Endothelial cell of umbilical vein (primary cell): Measurements from ENCODE around the gene ATP6V1E1.

Experiments
- CTCF ChIP-seq, 2 donors: IDR thresholded peaks; 1 replicate in 1 of 2; 2 replicates in 1 of 2; pipeline ENCODE4 v1.5.1; 2011; ENCODE audit warnings: low read length in 2 of 2, mild to moderate bottlenecking in 2 of 2, moderate library complexity in 2 of 2, control low read depth in 1 of 2, inconsistent platforms in 1 of 2, low read depth in 1 of 2; ENCODE audit not compliant: insufficient read depth in 1 of 2; ENCODE audit errors: extremely low read depth in 1 of 2
- EZH2 ChIP-seq: IDR thresholded peaks from 2 replicates; pipeline ENCODE4 v1.6.1; 2012; ENCODE audit warnings: borderline replicate concordance, low read depth, mild to moderate bottlenecking, moderate library complexity, low read length, inconsistent platforms; ENCODE audit not compliant: severe bottlenecking
- GATA2 ChIP-seq: IDR thresholded peaks from 2 replicates; pipeline ENCODE4 v1.7.0; 2011; ENCODE audit warnings: low read depth, mild to moderate bottlenecking, moderate library complexity, mixed read lengths, low read length; ENCODE audit not compliant: insufficient read length, insufficient read depth
- MYC ChIP-seq: IDR thresholded peaks from one replicate; pipeline ENCODE4 v1.6.1; 2011; ENCODE audit warnings: mild to moderate bottlenecking, low read depth, low read length
- POLR2A ChIP-seq: IDR thresholded peaks from 2 replicates; pipeline ENCODE4 v1.6.1; 2012; ENCODE audit warnings: low read depth, mild to moderate bottlenecking, control low read depth, low read length
- POLR2AphosphoS5 ChIP-seq: IDR thresholded peaks from 2 replicates; pipeline ENCODE4 v1.6.1; 2012; ENCODE audit warnings: low read depth, mild to moderate bottlenecking, control low read depth, low read length, moderate library complexity; ENCODE audit not compliant: insufficient read depth

GRCh38 chr22:17613280-17613679 is 15.3 kb downstream of the ATP6V1E1 start:
- TF ChIP-seq CTCF (IDR thresholded peaks at IDR 0.05; ENCODE audit: extremely low read depth in 1 of 2, insufficient read depth in 1 of 2, low read depth in 1 of 2, low read length in 2 of 2) (no peak), EZH2 (no peak), MYC (no peak), POLR2AphosphoS5 (no peak), POLR2A (no peak), GATA2 (no peak)
